Cardiac septum (tissue), 1 donor: ENCODE results near the gene MSI1. TPM values are rescaled to one million over a fixed set of nuclear protein-coding genes. Genes with fewer than 3 reads are reported as not detected.
"Not testable (repeated sequence)": the region's sequence is repeated elsewhere in the genome, so short reads cannot be mapped to it uniquely, and the experiment has no call there.

Experiments
- DNase-seq: peaks from one replicate; pipeline ENCODE4 v3.0.0-alpha.2; 2020; ENCODE audit warnings: low spot score
- intact Hi-C: fragments of 100-400 bp; cut with DNase I; formaldehyde crosslinking; loops from one replicate; pipeline ENCODE4 v1.14.0; 2022
- total RNA-seq: library from RNA; stranded (reverse); fragmentation: NEBNext Ultra II Directional; extraction: Animal tissue kit (Norgen Biotek cat#: 25700); gene quantifications from one replicate; pipeline ENCODE4 v1.2.1, GENCODE V29; 2021
- donor health status: DM: no; HTN: no; CAD: no.

The MSI1 gene
- total RNA-seq, 1 donor from 2014 or later: 9.7 TPM

DNA sequence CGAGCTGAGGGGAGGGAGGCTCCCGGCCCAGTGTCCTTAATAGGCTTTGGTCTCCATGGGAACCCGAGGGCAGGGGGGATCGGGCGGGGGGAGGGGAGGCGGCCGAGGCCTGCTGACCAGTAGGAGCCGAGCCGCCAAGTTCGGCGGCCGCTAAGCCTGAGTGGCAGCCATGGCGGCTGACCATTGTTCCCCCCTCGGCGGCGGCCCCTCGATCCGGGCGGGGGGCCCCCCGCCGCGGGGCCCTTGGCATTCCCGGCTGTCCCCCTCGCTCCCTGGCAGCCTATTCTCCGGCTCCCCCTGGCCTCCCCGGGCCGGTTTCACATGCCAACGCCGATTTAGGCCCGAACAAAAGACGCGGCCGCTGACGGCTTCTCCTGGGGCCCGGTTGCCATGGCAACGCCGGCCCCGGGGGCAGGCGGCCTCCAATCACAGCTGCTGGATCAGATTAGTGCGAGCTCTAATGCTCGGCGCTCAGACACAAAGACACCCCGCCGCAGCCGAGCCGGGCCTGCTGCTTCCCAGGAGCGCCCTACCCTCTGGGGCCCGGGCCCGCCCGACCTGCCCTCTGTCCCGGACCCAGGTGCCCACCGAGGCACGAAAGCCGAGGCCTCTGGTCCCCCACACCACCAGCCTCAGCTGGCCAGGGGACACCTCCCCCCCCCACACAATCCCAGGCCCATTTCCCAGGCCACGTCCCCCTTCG, 7.3 kb downstream of the MSI1 start:
- intact Hi-C loops: no loop called here
- DNase-seq: no peak

DNA sequence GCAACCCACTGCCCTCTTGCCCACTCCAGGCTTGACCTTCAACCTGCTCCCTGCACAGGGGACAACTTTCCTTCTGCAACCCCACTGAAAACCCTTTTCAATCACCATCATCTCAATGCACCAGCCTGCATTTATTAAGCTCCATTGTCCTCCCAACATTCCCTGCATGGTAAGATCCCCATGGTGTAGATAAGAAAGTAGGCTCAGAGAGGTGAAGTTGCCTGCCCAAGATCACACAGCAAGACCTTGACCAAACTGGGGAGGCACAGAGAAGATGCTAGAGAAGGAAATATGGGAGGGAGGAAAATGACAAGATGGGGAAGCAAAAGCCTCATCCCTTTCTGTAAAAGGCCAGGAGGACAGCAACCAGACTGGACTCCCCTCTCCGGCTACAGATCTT, 9.8 kb downstream of the MSI1 start:
- no peak for DNase-seq
- intact Hi-C loops: no loop called here

GRCh38 chr12:120358412-120359100, 10.4 kb downstream of the MSI1 start:
- intact Hi-C loops: no loop called here
- DNase-seq: no peak

GRCh38 chr12:120357104-120357503, 11.9 kb downstream of the MSI1 start:
- intact Hi-C loops: no loop called here
- no peak for DNase-seq

- intact Hi-C loops: loop anchor here (1.0 kb wide), 1 partner anchor 74 kb away; no protein-coding TSS in a partner anchor
- peak; percentile 89 for DNase-seq
Measured at GRCh38 chr12:120356567-120357030, 12.4 kb downstream of the MSI1 start.

- intact Hi-C loops: no loop called here
- DNase-seq: no peak
Measured at GRCh38 chr12:120353556-120354317, 15.2 kb downstream of the MSI1 start.

DNA sequence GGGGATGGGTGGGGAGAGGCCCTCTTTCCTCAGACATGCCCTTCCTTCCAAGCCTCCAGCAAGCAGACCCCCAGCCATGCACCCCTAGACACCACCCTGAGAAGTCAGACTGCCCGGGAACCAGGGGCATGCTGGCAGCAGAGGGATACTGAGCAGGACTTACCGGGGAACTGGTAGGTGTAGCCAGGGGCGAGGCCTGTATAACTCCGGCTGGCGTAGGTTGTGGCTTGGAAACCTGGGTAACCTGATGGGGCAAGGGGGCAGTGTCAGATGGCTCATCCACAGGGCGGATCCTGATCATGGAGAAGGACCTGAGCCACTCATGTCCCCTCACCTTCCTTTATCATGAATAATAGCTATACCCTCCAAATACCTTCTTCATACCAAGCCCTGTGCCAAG, 15.8 kb downstream of the MSI1 start:
- intact Hi-C loops: no loop called here
- DNase-seq: no peak

GRCh38 chr12:120352117-120352516, 16.8 kb downstream of the MSI1 start:
- no peak for DNase-seq
- intact Hi-C loops: no loop called here

DNA sequence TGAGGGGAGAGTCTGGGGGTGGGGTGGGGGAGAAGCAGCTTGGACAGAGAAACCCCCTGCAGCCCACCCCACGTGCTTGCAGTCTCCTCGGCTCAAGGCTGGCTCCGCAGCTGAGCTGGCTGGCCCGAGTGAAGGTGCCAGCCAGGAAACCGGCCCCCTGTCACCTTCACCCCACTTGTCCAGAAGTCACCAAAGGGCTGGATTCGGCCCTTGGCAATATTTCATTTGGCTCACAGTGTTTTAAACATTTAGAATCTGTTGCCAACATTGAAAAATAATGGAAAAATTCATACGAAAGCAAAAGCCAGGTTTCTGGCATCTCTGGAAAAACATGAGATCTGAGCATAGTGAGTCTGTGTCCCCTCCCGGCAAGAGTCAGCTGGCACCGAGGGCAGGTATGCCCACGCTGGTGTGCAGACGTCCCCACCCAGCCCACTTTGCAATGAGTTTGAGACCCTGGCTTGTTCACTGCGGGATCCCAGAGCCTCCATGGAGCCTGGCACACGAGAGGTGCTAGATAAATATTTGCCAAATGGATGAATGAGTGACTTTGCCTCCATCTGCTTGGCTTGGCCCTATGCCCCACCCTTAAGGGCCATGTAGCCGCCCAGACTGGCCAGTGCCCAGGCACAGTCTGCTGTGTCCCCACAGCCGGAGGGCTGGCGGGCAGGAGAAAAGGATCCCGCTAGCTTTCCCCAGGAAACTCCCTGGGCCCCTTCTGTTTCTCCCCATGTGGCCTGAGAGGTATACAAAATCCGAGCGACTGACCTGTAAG, 18.2 kb downstream of the MSI1 start:
- DNase-seq: no peak
- intact Hi-C loops: no loop called here

- DNase-seq: no peak
- intact Hi-C loops: no loop called here
Measured at GRCh38 chr12:120347766-120348165, 21.2 kb downstream of the MSI1 start.

- intact Hi-C loops: no loop called here
- DNase-seq: no peak
Measured at GRCh38 chr12:120346681-120347080, 22.3 kb downstream of the MSI1 start.

- intact Hi-C loops: no loop called here
- DNase-seq: no peak
Measured at GRCh38 chr12:120346031-120346430, 22.9 kb downstream of the MSI1 start.

- intact Hi-C loops: no loop called here
- DNase-seq: no peak
Measured at GRCh38 chr12:120343692-120344091, 25.3 kb downstream of the MSI1 start.

- intact Hi-C loops: no loop called here
- DNase-seq: no peak
Measured at GRCh38 chr12:120343039-120343537, 25.9 kb downstream of the MSI1 start.

- DNase-seq: no peak
- intact Hi-C loops: no loop called here
Measured at GRCh38 chr12:120342175-120343038, 26.6 kb downstream of the MSI1 start.

DNA sequence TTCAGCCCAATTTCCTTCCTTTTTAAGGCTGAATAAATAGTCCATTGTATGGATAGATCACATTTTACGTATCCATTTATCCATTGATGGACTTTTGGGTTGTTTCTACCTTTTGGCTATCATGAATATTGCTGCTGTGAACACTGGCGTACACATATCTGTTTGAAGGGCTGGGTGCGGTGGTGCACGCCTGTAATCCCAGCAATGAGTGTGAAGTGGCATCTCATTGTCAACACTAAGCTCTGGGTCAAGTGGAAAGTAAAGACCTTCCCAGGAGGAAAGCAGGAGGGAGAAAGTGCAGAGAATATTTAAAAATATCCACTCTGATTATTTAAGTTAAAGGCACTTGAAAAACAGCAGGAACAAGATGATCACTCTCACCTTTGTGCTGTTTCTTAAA, 29.7 kb downstream of the MSI1 start:
- DNase-seq: no peak
- intact Hi-C loops: no loop called here

DNA sequence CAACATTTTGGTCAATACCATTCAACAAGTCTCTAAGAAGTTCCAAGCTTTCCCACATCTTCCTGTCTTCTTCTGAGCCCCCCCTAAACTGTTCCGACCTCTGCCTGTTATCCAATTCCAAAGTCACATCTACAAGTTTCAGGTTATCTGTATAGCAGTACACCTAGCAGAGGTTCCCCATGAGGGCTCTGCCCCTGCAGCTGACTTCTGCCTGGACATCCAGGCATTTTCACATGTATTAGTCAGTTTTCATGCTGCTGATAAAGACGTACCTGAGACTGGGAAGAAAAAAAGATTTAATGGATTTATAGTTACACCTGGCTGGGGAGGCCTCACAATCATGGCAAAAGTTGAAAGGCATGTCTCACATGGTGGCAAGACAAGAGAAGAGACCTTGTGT, 31.2 kb downstream of the MSI1 start:
- DNase-seq: no peak
- intact Hi-C loops: no loop called here

- intact Hi-C loops, DNase-seq: not testable (repeated sequence)
Measured at GRCh38 chr12:120336392-120336791, 32.6 kb downstream of the MSI1 start.

DNA sequence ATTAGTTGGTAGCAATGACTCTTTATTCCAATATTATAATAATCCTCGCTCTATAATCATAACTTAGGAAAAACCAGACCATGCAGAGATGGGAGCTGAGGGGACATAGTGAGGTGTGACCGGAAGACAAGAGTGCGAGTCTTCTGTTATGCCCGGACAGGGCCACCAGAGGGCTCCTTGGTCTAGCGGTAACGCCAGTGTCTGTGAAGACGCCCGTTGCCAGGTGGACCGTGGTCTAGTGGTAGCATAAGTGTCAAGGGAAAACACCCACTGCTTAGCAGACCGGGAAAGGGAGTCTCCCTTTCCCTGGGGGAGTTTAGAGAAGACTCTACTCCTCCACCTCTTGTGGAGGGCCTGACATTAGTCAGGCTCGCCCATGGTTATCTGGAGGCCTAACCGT, 33.5 kb downstream of the MSI1 start:
- intact Hi-C loops, DNase-seq: not testable (repeated sequence)
